Nephron (organoid): ENCODE measurements around the gene RIMBP2.
A peak's percentile ranks its signal among the peaks of the same experiment; 100 is the strongest.

ENCODE experiments used
- H3K27ac Mint-ChIP-seq, 3 experiments: 2 replicates each; pipeline ENCODE4 v1.8.0; 2020; ENCODE audit warnings: mixed read lengths in 3 of 3, mild to moderate bottlenecking in 2 of 3, moderate library complexity in 1 of 3
- H3K27me3 Mint-ChIP-seq: 2 replicates; pipeline ENCODE4 v1.8.0; 2021; ENCODE audit warnings: low read depth, mild to moderate bottlenecking, moderate library complexity, mixed read lengths
- H3K36me3 Mint-ChIP-seq: 2 replicates; pipeline ENCODE4 v1.8.0; 2020; ENCODE audit warnings: low read depth, mixed read lengths
- H3K4me1 Mint-ChIP-seq: 2 replicates; pipeline ENCODE4 v1.8.0; 2020; ENCODE audit warnings: mixed read lengths
- H3K4me3 Mint-ChIP-seq, 3 experiments: 2 replicates each; pipeline ENCODE4 v1.8.0; 2020; ENCODE audit warnings: mild to moderate bottlenecking in 3 of 3, mixed read lengths in 3 of 3, moderate library complexity in 2 of 3
- H3K9me3 Mint-ChIP-seq: 2 replicates; pipeline ENCODE4 v1.8.0; 2020; ENCODE audit warnings: mixed read lengths
- CTCF ChIP-seq, 3 experiments: fragments of 200-600 bp; sonication (generic); IDR thresholded peaks; one replicate each; pipeline ENCODE4 v1.5.0; 2021; ENCODE audit warnings: antibody characterized with exemption in 3 of 3; ENCODE audit not compliant: unreplicated experiment in 3 of 3

RIMBP2 gene

GRCh38 chr12:130644566-130644965, 71.5 kb downstream of the RIMBP2 start:
- Mint-ChIP-seq H3K27me3 (peaks cover 16% of the 10 kb centered on the region), H3K4me3 (no peak overlapping the region), H3K36me3 (no peaks in the 10 kb centered on the region), H3K4me1 (peaks cover 8% of the 10 kb centered on the region), H3K27ac (peak overlapping the region in 1 of 3 experiments; percentile 81), H3K9me3 (peaks cover 3% of the 10 kb centered on the region)
- no peak for TF ChIP-seq CTCF (IDR thresholded peaks at IDR 0.05; ENCODE audit: unreplicated experiment in 3 of 3)

GRCh38 chr12:130644146-130644545, 72.0 kb downstream of the RIMBP2 start:
- no peak for TF ChIP-seq CTCF (IDR thresholded peaks at IDR 0.05; ENCODE audit: unreplicated experiment in 3 of 3)
- no peaks in the 10 kb centered on the region for H3K36me3 Mint-ChIP-seq
- H3K4me3 Mint-ChIP-seq = no peak overlapping the region

GRCh38 chr12:130642856-130643255, 73.2 kb downstream of the RIMBP2 start:
- peaks cover 10% of the 10 kb centered on the region for H3K4me1 Mint-ChIP-seq
- peak overlapping the region in 1 of 3 experiments; percentile 56 for H3K27ac Mint-ChIP-seq
- H3K27me3 Mint-ChIP-seq = peaks cover 28% of the 10 kb centered on the region
- no peak for TF ChIP-seq CTCF (IDR thresholded peaks at IDR 0.05; ENCODE audit: unreplicated experiment in 3 of 3)
- no peaks in the 10 kb centered on the region for H3K36me3 Mint-ChIP-seq
- H3K4me3 Mint-ChIP-seq = no peak overlapping the region
- H3K9me3 Mint-ChIP-seq = peaks cover 3% of the 10 kb centered on the region

More at GRCh38 chr12:130644146-130644545, 72.0 kb downstream of the RIMBP2 start:
- Mint-ChIP-seq H3K9me3 (peaks cover 3% of the 10 kb centered on the region), H3K4me1 (peaks cover 10% of the 10 kb centered on the region), H3K27ac (peak overlapping the region in 1 of 3 experiments; percentile 56), H3K27me3 (peaks cover 17% of the 10 kb centered on the region)

- Mint-ChIP-seq H3K36me3 (no peaks in the 10 kb centered on the region), H3K27ac (no peak overlapping the region), H3K9me3 (peaks cover 3% of the 10 kb centered on the region), H3K27me3 (peaks cover 35% of the 10 kb centered on the region), H3K4me3 (no peak overlapping the region), H3K4me1 (peaks cover 10% of the 10 kb centered on the region)
- TF ChIP-seq CTCF (IDR thresholded peaks at IDR 0.05; ENCODE audit: unreplicated experiment in 3 of 3) = no peak
Observed at GRCh38 chr12:130641533-130642184, 74.4 kb downstream of the RIMBP2 start.

- peaks cover 10% of the 10 kb centered on the region for H3K4me1 Mint-ChIP-seq
- peaks cover 3% of the 10 kb centered on the region for H3K9me3 Mint-ChIP-seq
- no peak overlapping the region for H3K4me3 Mint-ChIP-seq
Observed at GRCh38 chr12:130640901-130641300, 75.2 kb downstream of the RIMBP2 start.

More at GRCh38 chr12:130640901-130641300, 75.2 kb downstream of the RIMBP2 start:
- H3K36me3 Mint-ChIP-seq = no peaks in the 10 kb centered on the region
- peaks cover 40% of the 10 kb centered on the region for H3K27me3 Mint-ChIP-seq
- no peak for TF ChIP-seq CTCF (IDR thresholded peaks at IDR 0.05; ENCODE audit: unreplicated experiment in 3 of 3)
- H3K27ac Mint-ChIP-seq = no peak overlapping the region
